Right forelimb (tissue), 1 donor: ENCODE data around the gene TBC1D22A.
"Not testable (repeated sequence)": the region's sequence is repeated elsewhere in the genome, so short reads cannot be mapped to it uniquely, and the experiment has no call there.

Experiments used
- DNase-seq: peaks from one replicate; pipeline ENCODE4 v3.0.0-alpha.2; 2018

Gene TBC1D22A

DNA sequence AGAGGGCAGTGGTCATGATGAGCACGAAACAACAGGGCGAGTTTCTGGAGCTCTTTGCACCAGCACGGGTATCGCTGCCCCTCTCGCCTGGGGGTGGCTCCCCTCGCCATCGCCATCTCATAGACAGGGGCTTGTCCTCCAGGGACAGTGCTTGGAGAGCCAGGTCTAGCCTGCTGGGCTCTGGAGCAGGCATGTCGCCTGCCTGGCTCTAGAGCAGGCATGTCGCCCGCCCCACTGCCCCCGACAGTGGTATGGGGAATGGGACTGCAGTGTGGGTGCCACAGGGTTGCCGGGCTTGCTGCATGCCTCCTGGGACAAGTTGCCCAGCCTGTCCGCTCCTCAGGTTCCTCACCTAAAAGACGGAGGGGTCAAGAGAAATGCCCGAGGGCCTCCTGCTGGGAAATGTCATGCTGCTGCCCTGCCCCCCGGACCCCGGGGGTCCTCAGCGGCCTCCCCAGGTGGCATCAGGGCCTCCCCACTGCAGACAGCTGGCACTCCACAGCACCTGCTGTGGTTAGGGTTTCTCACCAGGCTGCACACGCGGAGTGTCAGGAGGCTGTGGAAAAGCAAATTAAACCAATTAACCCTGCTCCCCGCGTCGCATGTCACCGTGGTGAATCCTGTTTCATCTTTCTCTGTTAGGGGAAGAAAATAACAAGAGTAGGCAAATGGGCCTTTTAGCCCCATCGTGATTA is 403.0 kb downstream of the TBC1D22A start:
- peak; percentile 20 for DNase-seq

- peak; percentile 25 for DNase-seq
Observed at GRCh38 chr22:47166033-47166404, 403.6 kb downstream of the TBC1D22A start.

- peak; percentile 22 for DNase-seq
Observed at GRCh38 chr22:47166446-47167016, 404.1 kb downstream of the TBC1D22A start.

- peak; percentile 15 for DNase-seq
Observed at GRCh38 chr22:47167056-47167455, 404.6 kb downstream of the TBC1D22A start.

GRCh38 chr22:47167921-47168320 is 405.5 kb downstream of the TBC1D22A start:
- not testable (repeated sequence) for DNase-seq

DNA sequence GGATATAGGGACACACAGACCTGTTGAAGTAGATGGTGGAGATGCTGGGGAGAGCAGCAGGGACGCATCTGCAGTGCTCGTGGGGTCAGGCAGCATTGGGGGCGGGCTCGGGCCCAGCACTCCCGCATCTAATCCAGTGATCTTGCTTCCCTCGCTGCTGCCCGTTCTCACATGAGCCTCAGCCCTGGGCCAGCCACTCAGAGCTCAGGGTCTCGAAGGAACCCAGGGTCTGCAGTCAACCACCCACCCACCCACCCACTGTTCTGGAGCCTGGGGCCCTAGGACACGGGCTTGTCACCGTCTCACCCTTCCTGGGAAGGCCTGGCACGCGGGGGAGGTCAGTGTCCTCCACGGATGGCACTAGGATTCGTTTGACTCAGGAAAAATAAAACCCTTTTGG is 406.0 kb downstream of the TBC1D22A start:
- peak; percentile 5 for DNase-seq

DNA sequence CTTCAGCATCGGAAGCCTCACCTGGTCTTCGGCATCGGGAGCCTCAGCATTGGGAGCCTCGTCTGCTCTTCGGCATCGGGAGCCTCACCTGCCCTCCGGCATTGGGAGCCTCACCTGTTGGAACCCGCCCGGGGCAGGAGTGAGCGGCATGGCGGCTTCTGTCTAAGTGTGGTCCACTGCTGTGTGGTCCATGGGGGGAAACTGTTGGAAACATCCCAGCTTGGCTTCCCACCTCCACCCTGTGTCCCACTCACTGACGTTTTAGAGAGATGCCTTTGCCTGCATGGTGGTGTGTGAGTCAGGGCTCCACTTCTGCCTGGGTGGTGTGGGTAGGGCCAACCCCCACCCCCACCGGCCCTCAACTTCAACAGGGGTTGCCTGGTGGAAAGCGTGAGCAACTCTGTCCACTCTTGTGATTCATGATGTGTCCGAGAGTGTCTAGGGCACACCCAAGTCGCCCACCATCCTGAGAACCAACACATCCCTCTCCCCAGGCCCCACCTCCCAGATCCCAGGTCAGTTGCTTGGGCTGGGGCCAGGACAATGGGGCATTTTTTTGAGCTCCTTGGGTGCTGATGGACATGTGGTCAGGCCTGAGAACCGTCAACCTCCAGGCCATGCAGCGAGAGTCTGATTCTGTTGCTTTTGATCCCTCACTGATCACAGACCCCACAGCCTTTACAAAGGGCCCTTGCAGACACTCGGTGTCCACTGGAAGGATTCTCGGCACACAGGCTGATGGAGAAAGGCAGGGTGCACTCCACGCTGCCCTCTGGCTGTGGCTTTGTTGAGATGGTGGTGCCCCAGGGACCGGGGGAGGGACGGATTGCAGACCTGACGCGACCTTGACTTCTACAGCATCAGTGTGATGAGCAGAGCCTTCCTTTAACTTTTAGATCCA is 406.7 kb downstream of the TBC1D22A start:
- peak; percentile 25 for DNase-seq

DNA sequence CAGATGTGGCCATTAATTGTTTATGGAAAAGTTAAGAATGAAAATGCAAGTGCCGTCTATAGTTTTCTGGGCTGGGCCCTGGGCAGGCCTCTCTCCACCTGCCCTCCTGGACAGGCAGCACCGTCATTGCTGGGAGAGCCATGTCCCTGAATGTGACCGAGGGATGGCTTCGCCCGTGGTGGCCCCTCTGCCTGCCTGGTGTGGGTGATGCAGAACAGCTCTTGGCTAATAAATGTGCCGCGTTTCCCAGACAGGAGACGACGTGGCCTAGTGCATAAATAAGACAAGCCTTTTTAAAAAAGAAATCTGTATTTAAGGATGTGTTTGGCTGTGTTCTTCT is 407.3 kb downstream of the TBC1D22A start:
- DNase-seq: peak; percentile 18

- peak; percentile 21 for DNase-seq
Observed at GRCh38 chr22:47170511-47171440, 408.3 kb downstream of the TBC1D22A start.

DNA sequence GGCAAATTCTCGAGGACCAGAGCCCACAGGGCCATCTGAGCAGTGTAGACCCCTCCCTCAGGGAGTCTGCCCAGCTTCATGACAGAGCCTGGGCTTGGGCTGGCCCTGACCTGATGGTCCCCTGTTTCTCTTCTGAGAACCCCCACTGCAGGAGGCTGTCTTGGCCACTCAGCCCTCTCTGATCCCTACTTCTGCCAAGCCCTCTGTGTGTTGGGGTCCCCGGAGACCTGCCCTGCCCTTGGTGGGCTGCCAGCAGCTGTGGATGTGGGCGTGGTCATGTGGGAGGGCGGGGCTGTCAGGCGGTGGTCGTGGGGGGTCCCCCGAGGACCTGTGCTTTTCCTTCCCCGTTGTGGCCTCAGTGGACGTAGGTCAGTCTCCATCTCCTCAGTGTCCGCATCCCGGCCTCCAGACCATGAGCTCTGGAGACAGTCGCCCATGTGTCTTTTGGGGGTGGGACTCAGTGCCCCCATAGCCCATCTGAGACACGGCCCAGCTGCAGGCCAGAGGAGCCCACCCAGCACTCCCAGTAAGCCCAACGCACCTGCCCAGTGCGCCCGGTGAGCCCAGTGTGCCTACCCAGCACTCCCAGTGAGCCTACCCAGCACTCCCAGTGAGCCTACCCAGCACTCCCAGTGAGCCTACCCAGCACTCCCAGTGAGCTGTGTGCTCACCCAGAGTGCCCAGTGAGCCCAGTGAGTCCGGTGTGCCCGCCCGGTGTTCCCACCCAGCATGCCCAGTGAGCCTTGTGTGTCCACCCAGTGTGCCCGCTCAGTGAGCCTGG is 409.2 kb downstream of the TBC1D22A start:
- peak; percentile 32 for DNase-seq

DNA sequence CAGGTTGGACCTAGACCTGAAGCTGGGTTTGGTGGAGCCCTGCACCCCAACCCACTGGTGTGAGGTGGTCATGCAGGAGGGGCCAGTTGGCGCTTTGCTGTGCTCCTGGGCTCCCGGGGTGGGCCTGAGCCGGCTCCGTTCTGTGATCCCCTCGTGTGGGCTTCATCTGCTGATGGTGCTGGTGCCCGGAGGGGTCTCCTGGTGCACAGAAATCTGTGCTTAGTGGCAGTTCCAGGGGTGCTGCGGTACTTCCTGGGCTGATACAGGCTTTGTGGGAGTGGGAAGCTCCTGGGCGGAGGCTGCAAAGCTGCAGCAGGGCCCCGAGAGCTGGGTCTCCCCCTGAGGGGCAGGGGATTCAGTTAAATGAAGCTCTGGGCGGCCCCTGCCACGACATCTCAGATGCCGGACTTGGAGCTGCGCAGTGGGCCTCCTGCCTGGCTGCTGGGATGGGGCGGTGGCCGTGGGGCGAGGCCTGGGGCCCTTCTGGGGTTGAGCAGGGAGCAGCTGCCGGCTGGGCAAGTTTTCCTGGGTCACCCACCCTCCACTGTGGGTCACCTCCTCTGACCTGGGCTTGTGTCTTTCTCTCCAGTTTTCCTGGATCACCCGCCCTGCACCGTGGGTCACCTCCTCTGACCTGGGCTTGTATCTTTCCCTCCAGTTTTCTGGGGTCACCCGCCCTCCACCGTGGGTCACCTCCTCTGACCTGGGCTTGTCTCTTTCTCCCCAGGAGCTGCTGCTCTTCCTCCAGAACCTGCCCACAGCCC is 410.5 kb downstream of the TBC1D22A start:
- DNase-seq: peak; percentile 20

DNA sequence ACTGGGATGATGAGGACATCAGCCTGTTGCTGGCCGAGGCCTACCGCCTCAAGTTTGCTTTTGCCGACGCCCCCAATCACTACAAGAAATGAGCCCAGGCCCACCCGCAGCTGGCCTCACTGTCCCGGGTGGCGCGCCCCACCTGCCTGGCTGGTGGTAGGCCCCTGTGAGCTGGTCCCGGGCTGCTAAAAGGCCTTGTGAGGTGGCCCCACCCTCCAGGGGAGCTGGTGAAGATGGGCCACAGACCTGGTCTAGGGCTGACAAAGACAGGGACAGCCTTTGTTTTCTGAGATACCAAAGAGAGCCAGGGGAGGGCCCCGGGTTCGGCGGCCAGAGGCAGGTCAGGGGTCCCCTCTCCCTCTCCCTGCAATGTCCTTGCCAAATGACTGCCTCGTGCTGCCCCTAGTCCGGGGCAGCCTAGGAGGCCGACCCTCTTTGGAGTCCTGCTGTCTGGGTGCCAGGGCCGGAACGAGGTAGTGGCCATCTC is 411.1 kb downstream of the TBC1D22A start:
- DNase-seq: peak; percentile 34

DNA sequence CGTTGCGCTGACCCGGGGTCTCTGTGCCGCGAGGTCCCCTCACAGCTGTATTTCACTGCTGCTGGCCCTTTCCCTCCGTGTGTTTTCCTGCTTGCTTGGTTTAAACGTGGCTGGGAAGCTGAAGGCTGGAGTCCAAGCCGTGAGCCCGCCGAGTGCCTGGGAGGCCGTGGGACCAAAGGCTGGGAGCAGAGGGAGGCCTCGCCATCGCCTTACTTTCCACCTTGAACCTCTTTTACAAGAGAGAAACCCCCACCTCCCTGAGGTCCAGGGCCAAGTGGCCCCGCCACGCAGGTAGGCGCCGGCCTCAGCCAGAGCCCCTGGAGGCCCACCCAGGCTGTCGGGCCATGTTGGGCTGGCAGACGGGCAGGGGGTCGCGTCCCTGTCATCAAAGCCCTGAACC is 411.6 kb downstream of the TBC1D22A start:
- no peak for DNase-seq

DNA sequence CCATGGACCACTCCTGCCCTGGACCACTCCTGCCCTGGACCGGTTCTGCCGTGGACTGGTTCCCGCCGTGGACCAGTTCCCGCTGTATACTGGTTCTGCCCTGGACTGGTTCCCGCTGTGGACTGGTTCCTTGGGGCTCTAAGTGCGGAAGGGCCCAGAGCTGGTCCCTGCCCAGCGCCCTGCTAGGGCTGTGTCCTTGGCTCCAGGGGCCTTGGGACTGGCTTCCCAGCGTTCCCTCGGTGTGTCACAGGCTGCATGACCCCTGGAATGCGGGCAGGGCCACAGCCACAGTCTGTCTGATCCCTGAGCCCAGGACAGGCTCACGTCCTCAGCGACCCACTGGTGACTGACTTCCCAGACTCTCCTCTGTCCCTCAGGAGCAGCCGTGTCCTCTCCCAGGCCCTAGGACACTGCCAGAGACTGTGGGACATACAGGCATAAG is 412.2 kb downstream of the TBC1D22A start:
- peak; percentile 41 for DNase-seq

GRCh38 chr22:47175151-47176025 is 412.9 kb downstream of the TBC1D22A start:
- peak; percentile 68 for DNase-seq

GRCh38 chr22:47176026-47176389 is 413.6 kb downstream of the TBC1D22A start:
- DNase-seq: peak; percentile 42

DNA sequence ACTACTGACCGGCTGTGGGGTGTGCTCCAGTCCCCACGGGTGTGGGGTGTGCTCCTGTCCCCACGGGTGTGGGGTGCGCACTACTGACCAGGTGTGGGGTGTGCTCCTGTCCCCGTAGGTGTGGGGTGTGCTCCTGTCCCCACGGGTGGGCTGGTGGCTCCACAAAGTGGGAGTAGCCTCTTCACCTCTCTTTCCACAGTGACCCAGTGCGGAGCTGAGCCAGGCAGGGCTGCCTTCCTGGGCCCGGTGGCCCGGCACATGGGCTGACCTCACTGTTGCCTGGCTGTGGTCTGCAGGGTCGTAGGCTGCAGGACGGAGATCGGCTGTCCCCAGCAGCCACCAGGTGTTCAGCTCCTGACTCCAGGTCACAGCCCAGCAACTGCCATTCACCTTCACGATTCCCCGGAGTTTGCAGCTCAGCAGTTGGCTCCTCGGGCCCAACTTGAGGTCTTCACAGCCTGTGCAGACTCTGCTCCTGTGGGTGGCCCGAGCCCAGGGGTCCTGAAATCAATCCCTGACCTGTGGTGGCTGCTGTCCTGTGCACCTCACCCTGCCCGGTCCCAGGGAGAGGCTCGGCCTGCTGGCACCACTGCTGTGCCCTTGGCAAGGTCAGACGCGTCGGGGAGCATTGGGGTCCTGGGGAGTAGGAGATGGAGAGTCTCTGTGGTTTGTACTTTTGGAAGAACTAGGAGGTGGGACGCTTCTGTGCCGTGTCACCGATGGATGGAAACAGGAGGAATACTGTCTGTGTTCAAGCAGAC is 414.3 kb downstream of the TBC1D22A start:
- DNase-seq: peak; percentile 37

DNA sequence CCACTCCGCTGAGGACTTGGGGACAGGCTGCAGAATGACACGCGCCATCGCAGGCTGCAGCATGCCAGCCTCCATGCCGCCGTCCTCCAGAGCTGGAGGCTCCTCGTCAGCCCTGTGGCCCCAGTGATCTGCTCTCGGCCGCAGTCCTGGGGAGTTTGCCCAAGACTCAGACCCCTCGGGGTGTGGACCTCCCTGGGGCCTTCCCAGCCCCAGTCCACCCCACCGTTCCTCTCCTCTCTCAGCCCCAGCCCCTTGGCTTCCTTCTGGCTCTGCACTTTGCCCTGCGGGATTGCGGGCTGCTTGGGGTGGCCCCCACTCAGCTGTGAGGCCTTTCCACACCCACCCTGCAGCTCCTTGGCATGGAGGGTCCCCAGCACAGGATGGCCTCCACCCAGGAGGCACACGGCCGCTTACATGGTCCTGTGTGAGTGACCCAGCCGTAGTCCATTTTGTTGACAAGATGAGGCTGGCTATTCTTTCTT is 414.9 kb downstream of the TBC1D22A start:
- peak; percentile 20 for DNase-seq

DNA sequence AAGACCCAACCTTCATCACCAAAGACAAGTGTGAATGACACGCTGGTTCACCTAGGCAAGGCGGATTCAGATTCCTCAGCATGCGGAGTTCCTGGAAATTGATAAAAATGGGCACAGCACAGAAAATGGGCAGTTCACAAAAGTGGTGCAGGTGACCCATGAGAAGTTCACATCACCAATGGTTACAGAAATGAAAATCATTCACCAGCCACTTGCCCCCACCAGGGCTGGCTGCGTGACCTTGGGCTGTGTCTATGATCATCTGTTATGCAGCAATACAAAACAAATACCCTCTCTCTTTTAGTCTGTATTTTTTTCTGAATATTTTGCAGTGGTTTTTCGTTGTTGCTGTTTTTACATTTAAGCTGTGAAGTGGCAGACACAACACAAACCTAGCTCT is 415.9 kb downstream of the TBC1D22A start:
- no peak for DNase-seq
